ENCODE measurements around the gene UAP1L1. TPM values are rescaled to one million over a fixed set of nuclear protein-coding genes. Genes with fewer than 3 reads are reported as not detected.

Gene UAP1L1
- total and polyA plus RNA-seq, 9 of the 15 experiments (the other 6 are each of a cell fraction or from before 2014, with no cell fraction given): 0.20 to 8.6 (median 3.7) TPM

DNA sequence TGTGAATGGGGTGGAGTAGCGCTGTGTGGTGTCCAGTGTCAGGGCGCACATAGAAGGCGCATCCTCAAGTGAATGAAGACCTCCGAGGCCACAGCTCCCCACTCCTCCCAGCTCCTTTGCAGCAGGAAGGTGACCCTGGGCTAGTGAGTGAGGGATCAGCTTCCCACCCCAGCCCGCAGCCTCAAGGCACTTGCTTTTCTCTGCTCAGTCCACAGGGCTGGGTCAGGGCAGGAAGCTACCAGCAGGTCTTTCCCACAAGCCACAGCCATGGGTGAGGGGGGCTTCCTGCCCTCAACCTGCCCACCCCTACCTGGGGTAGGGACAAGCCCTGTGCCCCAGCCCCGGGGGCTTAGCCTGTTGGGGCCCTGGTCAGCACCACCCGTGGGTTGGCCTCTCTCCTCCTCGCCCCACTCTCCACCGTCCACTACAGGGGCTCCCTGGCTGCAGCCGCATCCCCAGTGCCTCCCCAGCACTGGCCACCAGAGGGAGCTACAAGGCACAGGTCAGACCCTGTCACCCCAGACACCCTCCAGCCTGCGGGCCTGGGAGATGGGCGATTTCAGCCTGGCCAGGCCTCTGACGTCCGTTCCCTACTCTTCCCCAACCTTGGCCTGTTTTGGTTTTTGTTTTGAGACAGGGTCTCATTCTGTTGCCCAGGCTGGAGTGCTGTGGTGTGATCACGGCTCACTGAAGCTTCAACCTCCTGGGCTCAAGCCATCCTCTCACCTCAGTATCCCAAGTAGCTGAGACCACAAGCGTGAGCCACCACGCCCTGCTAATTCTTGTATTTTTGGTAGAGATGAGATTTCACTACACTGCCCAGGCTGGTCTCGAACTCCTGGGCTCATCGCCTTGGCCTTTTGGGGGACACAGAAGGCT, 48.0 kb upstream of the UAP1L1 start (continued):
- no peak for TF ChIP-seq HOXB6 (CRISPR knock-in tag; IDR thresholded peaks at IDR 0.05; ENCODE audit: borderline replicate concordance)
- no peak for TF ChIP-seq ARHGAP35 (IDR thresholded peaks at IDR 0.05; ENCODE audit: partially characterized antibody)
- no peak for TF ChIP-seq SMARCB1 (IDR thresholded peaks at IDR 0.05; ENCODE audit: insufficient read length, low read depth)
- TF ChIP-seq ETV5 (CRISPR knock-in tag; IDR thresholded peaks at IDR 0.05; ENCODE audit: low read depth): no peak
- TF ChIP-seq, protein P1, sequence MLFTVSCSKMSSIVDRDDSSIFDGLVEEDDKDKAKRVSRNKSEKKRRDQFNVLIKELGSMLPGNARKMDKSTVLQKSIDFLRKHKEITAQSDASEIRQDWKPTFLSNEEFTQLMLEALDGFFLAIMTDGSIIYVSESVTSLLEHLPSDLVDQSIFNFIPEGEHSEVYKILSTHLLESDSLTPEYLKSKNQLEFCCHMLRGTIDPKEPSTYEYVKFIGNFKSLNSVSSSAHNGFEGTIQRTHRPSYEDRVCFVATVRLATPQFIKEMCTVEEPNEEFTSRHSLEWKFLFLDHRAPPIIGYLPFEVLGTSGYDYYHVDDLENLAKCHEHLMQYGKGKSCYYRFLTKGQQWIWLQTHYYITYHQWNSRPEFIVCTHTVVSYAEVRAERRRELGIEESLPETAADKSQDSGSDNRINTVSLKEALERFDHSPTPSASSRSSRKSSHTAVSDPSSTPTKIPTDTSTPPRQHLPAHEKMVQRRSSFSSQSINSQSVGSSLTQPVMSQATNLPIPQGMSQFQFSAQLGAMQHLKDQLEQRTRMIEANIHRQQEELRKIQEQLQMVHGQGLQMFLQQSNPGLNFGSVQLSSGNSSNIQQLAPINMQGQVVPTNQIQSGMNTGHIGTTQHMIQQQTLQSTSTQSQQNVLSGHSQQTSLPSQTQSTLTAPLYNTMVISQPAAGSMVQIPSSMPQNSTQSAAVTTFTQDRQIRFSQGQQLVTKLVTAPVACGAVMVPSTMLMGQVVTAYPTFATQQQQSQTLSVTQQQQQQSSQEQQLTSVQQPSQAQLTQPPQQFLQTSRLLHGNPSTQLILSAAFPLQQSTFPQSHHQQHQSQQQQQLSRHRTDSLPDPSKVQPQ (CRISPR knock-in tag; IDR thresholded peaks at IDR 0.05; ENCODE audit: borderline replicate concordance): no peak
- TF ChIP-seq, protein P2, sequence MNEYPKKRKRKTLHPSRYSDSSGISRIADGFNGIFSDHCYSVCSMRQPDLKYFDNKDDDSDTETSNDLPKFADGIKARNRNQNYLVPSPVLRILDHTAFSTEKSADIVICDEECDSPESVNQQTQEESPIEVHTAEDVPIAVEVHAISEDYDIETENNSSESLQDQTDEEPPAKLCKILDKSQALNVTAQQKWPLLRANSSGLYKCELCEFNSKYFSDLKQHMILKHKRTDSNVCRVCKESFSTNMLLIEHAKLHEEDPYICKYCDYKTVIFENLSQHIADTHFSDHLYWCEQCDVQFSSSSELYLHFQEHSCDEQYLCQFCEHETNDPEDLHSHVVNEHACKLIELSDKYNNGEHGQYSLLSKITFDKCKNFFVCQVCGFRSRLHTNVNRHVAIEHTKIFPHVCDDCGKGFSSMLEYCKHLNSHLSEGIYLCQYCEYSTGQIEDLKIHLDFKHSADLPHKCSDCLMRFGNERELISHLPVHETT (CRISPR knock-in tag; conservative IDR thresholded peaks at IDR 0.05 in 1 of 2, IDR thresholded peaks at IDR 0.05 in 1 of 2): no peak
- TF ChIP-seq ELF4 (CRISPR knock-in tag; IDR thresholded peaks at IDR 0.05): no peak
- no peak for TF ChIP-seq SRSF7 (optimal IDR thresholded peaks at IDR 0.05; ENCODE audit: low read depth, low read length)
- peak; percentile 69 for TF ChIP-seq ZBTB7A (IDR thresholded peaks at IDR 0.05; ENCODE audit: borderline replicate concordance, control insufficient read depth, low read depth, low read length)
- TF ChIP-seq GTF2F1 (IDR thresholded peaks at IDR 0.05; ENCODE audit: low read depth, low read length): no peak
- no peak for TF ChIP-seq KLF10 (CRISPR knock-in tag; IDR thresholded peaks at IDR 0.05)
- no peak for TF ChIP-seq FOSL1 (tag; conservative IDR thresholded peaks at IDR 0.05)
- TF ChIP-seq, protein P3, sequence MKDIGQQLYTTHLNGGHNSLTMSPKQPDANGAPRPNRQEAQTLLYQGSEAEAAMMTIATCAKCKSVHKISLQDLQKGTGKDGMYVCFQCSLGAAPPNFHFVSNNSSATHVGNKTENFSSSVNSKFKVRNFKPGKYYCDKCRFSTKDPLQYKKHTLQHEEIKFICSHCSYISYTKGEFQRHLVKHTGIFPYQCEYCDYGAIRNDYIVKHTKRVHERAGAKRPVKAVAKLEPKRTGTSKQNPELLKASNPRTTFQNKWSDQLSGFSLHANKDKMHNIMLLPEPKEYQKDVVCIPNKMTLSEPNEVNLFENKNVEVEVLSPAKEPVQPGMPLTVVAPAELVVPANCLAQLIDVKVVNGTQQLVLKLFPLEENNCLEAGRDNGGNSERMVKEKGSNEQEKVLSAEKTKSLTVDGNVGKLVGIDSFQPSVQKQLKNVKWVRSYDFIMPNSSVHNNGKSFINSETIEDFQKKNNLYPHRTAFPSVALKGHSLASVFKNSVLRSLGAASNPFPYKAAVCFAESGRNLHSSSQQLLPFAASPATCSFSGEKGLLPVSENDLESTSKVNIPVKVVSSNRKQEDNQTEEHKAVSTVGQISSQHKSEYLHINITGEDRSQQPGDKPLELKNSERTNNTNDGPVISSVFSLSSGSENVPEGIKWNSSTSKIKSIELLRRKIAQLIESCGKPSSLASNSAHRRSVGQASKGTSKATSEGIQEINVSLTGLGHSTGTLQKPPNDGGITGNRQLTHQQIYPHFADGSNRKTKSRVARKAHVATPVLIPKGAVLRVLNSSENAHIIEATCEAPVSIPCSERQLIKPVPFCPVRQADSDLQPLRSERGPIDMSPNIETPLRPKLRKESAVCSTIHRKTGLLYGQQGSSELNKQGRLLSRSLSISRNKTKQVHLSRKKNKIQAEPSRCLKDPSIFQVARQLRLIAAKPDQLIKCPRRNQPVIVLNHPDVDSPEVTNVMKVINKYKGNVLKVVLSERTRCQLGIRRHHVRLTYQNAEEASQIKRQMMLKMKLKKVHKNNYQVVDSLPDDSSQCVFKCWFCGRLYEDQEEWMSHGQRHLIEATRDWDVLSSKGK (CRISPR knock-in tag; IDR thresholded peaks at IDR 0.05): no peak
- TF ChIP-seq HDAC1 (IDR thresholded peaks at IDR 0.05): no peak

Data from K562 (cell line).